Peyer's patch (tissue), 4 donors: ENCODE measurements around the gene FAT1. TPM values are rescaled to one million over a fixed set of nuclear protein-coding genes. Genes with fewer than 3 reads are reported as not detected.
A peak's percentile ranks its signal among the peaks of the same experiment; 100 is the strongest.

Experiments used
- DNase-seq, 3 donors: peaks; one replicate each; pipeline ENCODE4 v3.0.0-alpha.2; 2017 to 2019
- H3K27ac ChIP-seq, 4 donors: fragments of 200-600 bp; sonication (generic); one replicate each; pipeline ENCODE4 v1.5.1; 2016 to 2019
- H3K27me3 ChIP-seq, 2 donors: fragments of 200-600 bp; sonication (generic); one replicate each; pipeline ENCODE4 v1.5.1; 2019
- H3K36me3 ChIP-seq, 3 donors: fragments of 200-600 bp; sonication (generic); one replicate each; pipeline ENCODE4 v1.5.1; 2016 to 2019
- H3K4me1 ChIP-seq, 4 donors: fragments of 200-600 bp; sonication (generic); one replicate each; pipeline ENCODE4 v1.5.1; 2016 to 2019
- H3K4me3 ChIP-seq, 4 donors: fragments of 200-600 bp; sonication (generic); 1 replicate in 3 of 4; 2 replicates in 1 of 4; pipeline ENCODE4 v1.5.1; 2016 to 2019; ENCODE audit warnings: mild to moderate bottlenecking in 1 of 4
- H3K9me3 ChIP-seq, 4 donors: fragments of 200-600 bp; sonication (generic); one replicate each; pipeline ENCODE4 v1.5.1; 2016 to 2019; ENCODE audit warnings: mild to moderate bottlenecking in 1 of 4
- CTCF ChIP-seq, 6 experiments: fragments of 450-650 bp in 4 of 6; fragments of 200-600 bp in 2 of 6; sonication (generic) in 1 of 6; IDR thresholded peaks; one replicate each; pipeline ENCODE4 v1.5.1; 2017 to 2019; ENCODE audit warnings: antibody characterized with exemption in 6 of 6, mild to moderate bottlenecking in 3 of 6, moderate library complexity in 1 of 6
- POLR2A ChIP-seq, 2 donors: fragments of 450-650 bp; IDR thresholded peaks; one replicate each; pipeline ENCODE4 v1.5.1; 2017; ENCODE audit warnings: antibody characterized with exemption in 2 of 2, mild to moderate bottlenecking in 2 of 2, moderate library complexity in 2 of 2
- total RNA-seq, 4 donors: library from RNA; depleted of rRNA; stranded (reverse); fragments of >200 nt; gene quantifications; one replicate each; pipeline ENCODE4 v1.1.0, GENCODE V29; 2016

The FAT1 gene
- total RNA-seq, 4 donors from 2014 or later, result 88.3 to 580 (median 468) TPM

- Histone ChIP-seq H3K9me3 (no peaks in the 10 kb centered on the region), H3K4me1 (peaks cover 0 to 7% (median 0%) of the 10 kb centered on the region in 4 donors), H3K27me3 (no peaks in the 10 kb centered on the region), H3K4me3 (no peak overlapping the region), H3K36me3 (peaks cover 0 to 39% (median 0%) of the 10 kb centered on the region in 3 donors), H3K27ac (no peak overlapping the region)
- DNase-seq, result no peak
- TF ChIP-seq CTCF (IDR thresholded peaks at IDR 0.05), result no peak
Measured at GRCh38 chr4:186658657-186659056, 65.0 kb downstream of the FAT1 start.

GRCh38 chr4:186657764-186658163 lies 65.9 kb downstream of the FAT1 start:
- Histone ChIP-seq H3K4me1 (peaks cover 0 to 7% (median 0%) of the 10 kb centered on the region in 4 donors), H3K27me3 (no peaks in the 10 kb centered on the region), H3K27ac (no peak overlapping the region), H3K4me3 (no peak overlapping the region), H3K9me3 (no peaks in the 10 kb centered on the region), H3K36me3 (peaks cover 0 to 33% (median 0%) of the 10 kb centered on the region in 3 donors)
- TF ChIP-seq CTCF (IDR thresholded peaks at IDR 0.05) (no peak), POLR2A (IDR thresholded peaks at IDR 0.05) (no peak)
- no peak for DNase-seq

GRCh38 chr4:186653969-186654368 lies 69.7 kb downstream of the FAT1 start:
- peaks cover 0 to 9% (median 0%) of the 10 kb centered on the region in 3 donors for H3K36me3 ChIP-seq
- no peaks in the 10 kb centered on the region for H3K27me3 ChIP-seq
- DNase-seq, result no peak
- H3K9me3 ChIP-seq, result no peaks in the 10 kb centered on the region
- H3K4me1 ChIP-seq, result no peaks in the 10 kb centered on the region
- TF ChIP-seq CTCF (IDR thresholded peaks at IDR 0.05) (no peak), POLR2A (IDR thresholded peaks at IDR 0.05) (no peak)
- H3K27ac ChIP-seq, result no peak overlapping the region
- no peak overlapping the region for H3K4me3 ChIP-seq

- H3K4me1 ChIP-seq, result no peaks in the 10 kb centered on the region
- no peak for TF ChIP-seq CTCF (IDR thresholded peaks at IDR 0.05)
- no peak for TF ChIP-seq POLR2A (IDR thresholded peaks at IDR 0.05)
- no peak for DNase-seq
- H3K4me3 ChIP-seq, result peak overlapping the region in 2 of 4 donors; percentile 4 to 12
- H3K36me3 ChIP-seq, result peaks cover 0 to 6% (median 0%) of the 10 kb centered on the region in 3 donors
- H3K27ac ChIP-seq, result no peak overlapping the region
- no peaks in the 10 kb centered on the region for H3K9me3 ChIP-seq
- no peaks in the 10 kb centered on the region for H3K27me3 ChIP-seq
Measured at GRCh38 chr4:186651624-186652023, 72.0 kb downstream of the FAT1 start.

- Histone ChIP-seq H3K4me3 (peak overlapping the region in 2 of 4 donors; percentile 4 to 12), H3K4me1 (no peaks in the 10 kb centered on the region), H3K36me3 (peaks cover 0 to 5% (median 0%) of the 10 kb centered on the region in 3 donors), H3K9me3 (no peaks in the 10 kb centered on the region), H3K27me3 (no peaks in the 10 kb centered on the region), H3K27ac (no peak overlapping the region)
- TF ChIP-seq CTCF (IDR thresholded peaks at IDR 0.05) (no peak), POLR2A (IDR thresholded peaks at IDR 0.05) (no peak)
- no peak for DNase-seq
Measured at GRCh38 chr4:186651181-186651603, 72.5 kb downstream of the FAT1 start.
